K562 (cell line): ENCODE data around the gene WWC2.

Experiments used
- HMGXB4 ChIP-seq: sonication (generic); formaldehyde crosslinking; IDR thresholded peaks from 2 replicates; pipeline ENCODE4 v1.8.1; 2023; ENCODE audit warnings: mild to moderate bottlenecking, missing genetic modification reagents
- KLF6 ChIP-seq: fragments of 250-450 bp; sonication (Bioruptor Pico); IDR thresholded peaks from 2 replicates; pipeline ENCODE4 v1.4.0; 2020; ENCODE audit warnings: mild to moderate bottlenecking, moderate library complexity, borderline replicate concordance
- RBM22 ChIP-seq: fragments of 200-400 bp; formaldehyde crosslinking; IDR thresholded peaks from 2 replicates; pipeline ENCODE4 v1.6.1; 2018; ENCODE audit warnings: low read length, low read depth; ENCODE audit not compliant: poor library complexity, severe bottlenecking
- SREBF2 ChIP-seq: sonication (generic); formaldehyde crosslinking; IDR thresholded peaks from 2 replicates; pipeline ENCODE4 v1.4.0; 2020; ENCODE audit warnings: mild to moderate bottlenecking, missing genetic modification reagents
- TAF9B ChIP-seq: fragments of 450-650 bp; IDR thresholded peaks from 2 replicates; pipeline ENCODE4 v1.6.1; 2018; ENCODE audit warnings: mild to moderate bottlenecking; ENCODE audit not compliant: partially characterized antibody
- TBP ChIP-seq: optimal IDR thresholded peaks from 2 replicates; pipeline ENCODE3; 2011; ENCODE audit warnings: low read depth, low read length, improper control_type of control experiment
- ZZZ3 ChIP-seq: fragments of 450-650 bp; IDR thresholded peaks from 2 replicates; pipeline ENCODE4 v1.6.1; 2016; ENCODE audit warnings: antibody characterized with exemption, mild to moderate bottlenecking, moderate library complexity

GRCh38 chr4:183165376-183165775, 66.3 kb downstream of the WWC2 start:
- TF ChIP-seq SREBF2 = no peak
- TF ChIP-seq KLF6 (CRISPR knock-in tag) = no peak
- no peak for TF ChIP-seq HMGXB4 (CRISPR knock-in tag)
- no peak for TF ChIP-seq ZZZ3
- TF ChIP-seq TBP = no peak
- no peak for TF ChIP-seq RBM22
- no peak for TF ChIP-seq TAF9B
